GM18951 (cell line): ENCODE measurements around the gene TMED1.
"Not testable (repeated sequence)": the region's sequence is repeated elsewhere in the genome, so short reads cannot be mapped to it uniquely, and the experiment has no call there.

Source experiments
- POLR2A ChIP-seq: IDR thresholded peaks from 4 replicates; pipeline ENCODE4 v1.6.1; 2011; ENCODE audit warnings: mild to moderate bottlenecking; ENCODE audit not compliant: insufficient read length, insufficient read depth; ENCODE audit errors: extremely low read depth
- in situ Hi-C: fragments of 300-500 bp; cut with MboI; formaldehyde crosslinking; loops from one replicate; pipeline ENCODE4 v1.12.0; 2022; ENCODE audit warnings: low sequenced_read_pairs, mixed read lengths, inconsistent platforms; ENCODE audit not compliant: unreplicated experiment

TMED1 gene, protein sequence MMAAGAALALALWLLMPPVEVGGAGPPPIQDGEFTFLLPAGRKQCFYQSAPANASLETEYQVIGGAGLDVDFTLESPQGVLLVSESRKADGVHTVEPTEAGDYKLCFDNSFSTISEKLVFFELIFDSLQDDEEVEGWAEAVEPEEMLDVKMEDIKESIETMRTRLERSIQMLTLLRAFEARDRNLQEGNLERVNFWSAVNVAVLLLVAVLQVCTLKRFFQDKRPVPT

DNA sequence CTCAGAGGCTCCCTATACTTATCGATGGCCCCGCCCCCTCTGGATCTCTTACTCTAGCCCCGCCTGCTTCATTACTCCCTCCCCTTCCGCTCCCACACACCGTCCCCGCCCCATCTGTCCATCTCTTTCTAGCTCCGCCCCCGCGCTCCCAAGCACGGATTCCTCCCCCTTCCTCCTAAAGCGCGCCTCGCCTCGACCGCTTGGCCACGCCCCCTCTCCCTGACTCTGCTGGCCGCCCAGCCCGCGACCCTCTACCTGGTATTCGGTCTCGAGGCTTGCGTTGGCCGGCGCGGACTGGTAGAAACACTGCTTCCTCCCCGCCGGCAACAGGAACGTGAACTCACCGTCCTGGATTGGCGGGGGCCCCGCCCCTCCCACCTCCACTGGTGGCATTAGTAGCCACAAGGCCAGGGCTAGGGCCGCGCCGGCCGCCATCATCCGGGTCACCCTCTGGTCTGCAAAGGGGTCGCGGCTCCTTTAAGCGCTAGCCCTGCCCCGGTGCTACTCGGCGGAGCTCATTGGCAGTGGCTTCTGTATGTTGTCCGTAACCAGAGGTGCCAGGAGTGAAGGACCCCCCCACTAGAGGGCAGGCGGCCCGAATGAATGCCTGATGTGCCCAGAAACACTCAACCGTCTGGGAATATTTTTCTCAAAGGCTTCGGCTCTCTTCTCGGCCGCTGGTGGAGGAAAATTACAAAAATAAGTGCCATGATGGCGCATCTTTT, at the start of gene TMED1:
TSS of gene TMED1 (minus strand) at position 459 of the 725 bp plus-strand sequence. CDS start at position 438, 21 bp downstream.
- TF ChIP-seq POLR2A, result peak; percentile 67
- in situ Hi-C loops, result no loop called here

DNA sequence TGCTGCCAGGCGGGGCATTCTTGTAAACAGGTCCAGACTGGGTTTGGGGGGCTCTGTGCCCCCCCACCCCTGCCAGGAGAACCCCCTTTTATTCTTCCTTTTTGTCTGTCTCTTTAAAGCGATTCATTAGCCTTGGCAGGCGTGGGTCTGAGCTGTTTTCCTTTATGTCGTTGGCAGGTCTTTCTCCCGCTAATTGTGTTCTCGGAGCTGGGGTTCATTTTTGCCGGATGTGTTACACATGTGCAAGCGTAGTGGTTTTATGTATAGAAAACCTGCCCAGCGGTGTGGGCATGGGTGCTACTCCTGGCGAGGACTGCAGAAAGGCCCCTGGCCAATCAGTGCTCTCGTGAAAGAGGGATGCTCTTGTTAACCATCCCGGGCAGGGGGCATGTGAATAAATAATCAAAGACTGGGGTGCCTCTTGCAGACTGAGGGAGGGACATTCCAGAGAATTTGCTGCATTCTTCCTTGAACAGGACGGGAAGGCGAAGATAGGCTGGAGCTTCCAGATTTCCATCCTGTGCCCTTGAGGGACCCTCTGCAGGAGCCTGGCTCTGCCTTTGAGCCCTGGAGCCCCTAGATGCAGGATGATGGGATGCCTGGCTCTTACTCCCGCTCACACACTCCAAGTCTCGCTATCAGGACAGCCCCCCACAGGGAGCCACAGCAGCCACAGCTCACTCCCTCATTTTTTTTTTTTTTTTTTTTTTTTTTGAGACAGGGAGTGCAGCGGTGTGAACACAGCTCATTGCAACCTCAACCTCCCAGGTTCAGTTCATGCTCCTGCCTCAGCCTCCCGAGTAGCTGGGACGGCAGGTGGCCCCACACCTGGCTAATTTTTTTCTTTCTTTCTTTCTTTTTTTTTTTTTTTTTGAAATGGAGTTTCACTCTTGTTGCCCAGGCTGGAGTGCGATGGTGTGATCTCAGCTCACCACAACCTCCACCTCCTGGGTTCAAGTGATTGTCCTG, 49.5 kb upstream of the TMED1 start:
- no peak for TF ChIP-seq POLR2A
- in situ Hi-C loops, result no loop called here

DNA sequence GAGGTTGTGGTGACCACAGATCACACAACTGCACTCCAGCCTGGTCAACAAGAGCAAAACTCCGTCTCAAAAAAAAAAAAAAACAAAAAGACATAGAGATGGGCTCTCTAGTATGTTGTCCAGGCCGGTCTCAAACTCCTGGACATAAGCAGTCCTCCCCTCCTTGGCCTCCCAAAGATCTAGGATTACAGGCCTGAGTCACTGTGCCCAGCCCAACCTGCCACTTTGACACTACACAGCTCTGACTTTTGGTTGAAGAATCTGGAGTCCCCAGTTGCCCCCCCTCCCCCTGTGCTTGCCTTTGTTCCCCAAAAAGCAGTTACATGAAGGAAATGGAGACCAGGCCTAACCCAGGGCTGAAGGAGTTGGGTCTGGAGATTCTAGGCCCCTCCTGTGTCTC, 48.3 kb upstream of the TMED1 start:
- no peak for TF ChIP-seq POLR2A
- in situ Hi-C loops, result no loop called here

DNA sequence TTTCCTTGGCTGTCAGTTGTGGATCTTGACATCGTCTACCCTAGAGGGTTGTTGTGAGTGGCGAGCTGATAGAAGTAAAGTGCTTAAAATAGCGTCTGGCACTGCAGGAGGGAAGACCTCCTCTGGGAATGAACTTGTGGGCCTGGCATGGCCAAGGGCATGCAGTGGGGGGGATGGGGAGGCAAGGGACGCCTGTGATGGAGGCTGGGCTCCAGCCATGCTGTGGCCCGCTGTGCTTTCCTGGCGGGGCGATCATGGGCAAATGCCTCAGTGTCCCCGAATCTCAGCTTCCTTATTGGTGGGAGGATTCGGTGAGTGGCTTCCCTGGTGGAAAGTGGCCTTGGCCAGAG, 46.1 kb upstream of the TMED1 start:
- no peak for TF ChIP-seq POLR2A
- in situ Hi-C loops, result no loop called here

DNA sequence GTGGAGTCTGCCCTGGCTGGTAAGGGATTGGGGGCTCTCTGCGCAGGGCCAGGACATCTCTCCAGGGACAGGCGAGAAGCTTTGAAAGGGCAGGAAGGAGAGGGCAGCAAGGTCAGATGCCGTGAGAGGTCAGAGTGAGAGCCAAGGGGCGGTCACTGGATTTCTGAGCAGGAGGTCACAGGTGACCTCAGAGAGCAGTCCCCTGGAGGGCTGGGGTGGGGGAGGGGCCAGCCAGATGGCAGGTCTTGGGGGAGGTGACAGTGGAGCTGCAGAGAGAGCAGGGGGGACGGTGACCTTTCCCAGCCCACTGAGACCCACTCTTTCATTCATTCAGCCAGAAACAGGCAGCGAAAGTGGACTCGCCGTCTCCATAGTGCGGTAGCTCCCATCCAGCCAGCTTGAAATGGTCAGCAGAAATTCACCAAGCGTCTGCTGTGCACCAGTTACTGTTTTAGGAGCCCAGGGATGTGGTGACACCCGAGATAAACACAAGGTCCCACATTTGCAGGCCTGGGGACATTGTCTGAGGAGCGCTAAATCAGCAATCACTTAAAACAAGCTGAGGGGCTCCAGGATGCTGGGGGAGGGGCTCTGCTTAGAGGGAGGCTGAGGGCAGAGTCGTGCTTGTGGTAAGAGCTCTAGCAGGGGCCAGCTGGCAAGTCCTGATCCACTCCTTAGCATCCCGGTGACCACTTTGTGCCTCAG, 45.5 kb upstream of the TMED1 start:
- in situ Hi-C loops, result no loop called here
- no peak for TF ChIP-seq POLR2A

DNA sequence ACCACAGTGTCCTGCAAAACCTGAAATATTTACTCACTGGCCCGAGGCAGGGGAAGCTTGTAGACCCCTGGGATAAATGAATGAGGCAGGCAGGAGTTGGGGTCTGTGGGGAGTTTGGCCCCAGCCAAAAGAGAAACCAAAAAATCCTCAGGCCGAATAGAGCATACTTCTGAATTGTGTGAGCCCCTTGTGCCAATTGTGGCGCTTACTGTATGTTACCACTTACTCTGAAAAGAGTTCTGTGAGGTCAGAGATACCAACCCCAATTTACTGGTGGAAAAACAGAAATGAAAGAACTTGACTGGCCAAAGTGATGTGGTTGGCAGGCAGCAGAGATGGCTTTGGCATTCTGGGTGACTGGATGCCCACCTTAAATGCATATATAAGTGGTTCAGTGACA, 42.2 kb upstream of the TMED1 start:
- TF ChIP-seq POLR2A, result no peak
- in situ Hi-C loops, result no loop called here

DNA sequence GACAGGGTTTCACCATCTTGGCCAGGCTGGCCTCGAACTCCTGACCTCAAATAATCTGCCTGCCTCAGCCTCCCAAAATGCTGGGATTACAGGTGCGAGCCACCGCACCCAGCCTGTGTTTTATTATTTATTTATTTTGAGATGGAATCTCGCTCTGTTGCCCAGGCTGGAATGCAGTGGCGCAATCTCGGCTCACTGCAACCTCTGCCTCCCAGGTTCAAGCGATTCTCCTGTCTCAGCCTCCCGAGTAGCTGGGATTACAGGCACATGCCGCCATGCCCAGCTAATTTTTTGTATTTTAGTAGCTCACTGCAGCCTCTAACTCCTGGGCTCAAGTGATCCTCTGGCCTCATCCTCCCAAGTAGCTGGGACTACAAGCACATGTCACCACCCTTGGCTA, 41.6 kb upstream of the TMED1 start:
- in situ Hi-C loops, result not testable (repeated sequence)

DNA sequence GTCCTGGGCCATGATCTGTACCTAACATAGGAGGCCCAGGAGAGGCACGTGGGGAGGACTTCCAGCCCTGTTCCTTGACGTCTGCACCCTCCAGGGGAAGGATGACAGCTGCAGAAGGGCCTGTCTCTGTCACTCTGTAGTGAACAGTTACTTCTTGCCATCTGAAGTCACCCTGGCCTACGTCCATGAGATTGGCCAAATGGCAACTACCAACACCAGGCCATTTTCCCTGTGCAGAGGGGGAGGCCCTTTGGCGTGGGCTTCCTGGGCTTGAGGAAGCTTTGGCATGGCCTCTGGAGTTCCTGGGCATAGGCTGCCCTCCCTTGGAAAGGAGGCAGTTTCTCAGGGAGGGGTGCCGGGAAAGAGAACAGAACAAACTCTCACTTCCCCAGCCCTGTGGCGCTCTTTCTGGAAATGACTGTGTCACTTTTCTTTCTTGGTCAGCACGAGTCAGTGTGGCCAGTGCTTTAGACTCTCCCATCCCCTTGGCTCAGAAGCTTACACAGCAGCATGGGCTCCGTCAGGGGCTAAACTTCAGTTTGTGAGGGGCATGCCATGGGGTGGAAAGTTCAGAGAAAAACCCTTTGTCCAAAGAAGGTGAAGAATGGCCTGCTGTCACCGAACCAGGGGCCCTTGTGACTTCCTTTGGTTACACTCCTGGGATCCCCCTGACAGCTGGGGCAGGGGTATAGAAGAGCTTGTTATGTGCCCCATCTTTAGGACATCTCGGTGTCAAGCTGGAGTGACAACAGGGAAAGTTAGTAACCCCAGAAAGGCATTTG, 40.6 kb upstream of the TMED1 start:
- TF ChIP-seq POLR2A, result no peak
- in situ Hi-C loops, result no loop called here

DNA sequence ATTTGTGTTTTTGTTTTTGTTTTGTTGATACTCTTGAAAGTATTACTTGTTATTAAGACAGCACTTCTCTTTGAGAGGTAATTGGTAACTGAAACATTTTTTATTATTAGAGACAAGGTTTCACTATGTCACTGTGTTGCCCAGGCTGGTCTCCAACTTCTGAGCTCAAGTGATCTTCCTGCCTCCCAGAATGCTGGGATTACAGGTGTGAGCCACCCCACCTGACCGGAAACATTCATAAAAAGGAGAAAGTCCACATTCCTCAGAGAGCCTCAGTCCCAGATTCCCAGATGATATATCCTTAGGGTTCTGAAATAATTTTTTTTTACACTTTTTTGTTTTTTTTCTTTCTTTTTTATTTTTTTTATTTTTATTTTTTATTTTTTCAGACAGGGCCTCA, 38.0 kb upstream of the TMED1 start:
- in situ Hi-C loops, result no loop called here
- TF ChIP-seq POLR2A, result no peak

DNA sequence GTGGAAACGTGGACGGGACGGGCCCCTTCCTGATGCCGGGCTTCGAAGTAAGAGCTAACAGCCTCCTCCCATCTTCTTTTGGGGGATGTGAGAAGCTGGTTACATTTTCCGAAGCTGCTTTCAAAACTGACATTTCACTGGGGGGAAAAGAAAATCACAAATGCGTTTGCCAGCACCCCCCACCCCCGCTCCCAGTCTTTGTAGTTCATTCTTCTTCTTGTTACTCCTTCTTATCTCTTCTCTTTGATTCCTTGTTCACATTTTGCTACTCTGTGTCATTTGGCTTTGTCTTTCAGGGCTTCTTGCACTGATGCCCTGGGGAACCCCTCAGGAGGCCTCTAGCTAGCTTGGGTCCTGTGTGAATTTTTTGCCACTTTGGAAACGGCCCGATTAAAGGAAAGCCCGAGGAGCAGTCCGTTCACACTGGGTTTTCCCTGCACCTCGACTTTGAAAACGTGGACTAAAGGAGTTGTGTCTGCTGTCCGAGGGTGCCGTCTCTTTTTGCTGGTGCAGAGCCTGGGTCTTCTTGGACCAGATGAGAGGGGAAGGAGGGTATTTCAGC, 36.6 kb upstream of the TMED1 start:
- in situ Hi-C loops, result no loop called here
- no peak for TF ChIP-seq POLR2A

DNA sequence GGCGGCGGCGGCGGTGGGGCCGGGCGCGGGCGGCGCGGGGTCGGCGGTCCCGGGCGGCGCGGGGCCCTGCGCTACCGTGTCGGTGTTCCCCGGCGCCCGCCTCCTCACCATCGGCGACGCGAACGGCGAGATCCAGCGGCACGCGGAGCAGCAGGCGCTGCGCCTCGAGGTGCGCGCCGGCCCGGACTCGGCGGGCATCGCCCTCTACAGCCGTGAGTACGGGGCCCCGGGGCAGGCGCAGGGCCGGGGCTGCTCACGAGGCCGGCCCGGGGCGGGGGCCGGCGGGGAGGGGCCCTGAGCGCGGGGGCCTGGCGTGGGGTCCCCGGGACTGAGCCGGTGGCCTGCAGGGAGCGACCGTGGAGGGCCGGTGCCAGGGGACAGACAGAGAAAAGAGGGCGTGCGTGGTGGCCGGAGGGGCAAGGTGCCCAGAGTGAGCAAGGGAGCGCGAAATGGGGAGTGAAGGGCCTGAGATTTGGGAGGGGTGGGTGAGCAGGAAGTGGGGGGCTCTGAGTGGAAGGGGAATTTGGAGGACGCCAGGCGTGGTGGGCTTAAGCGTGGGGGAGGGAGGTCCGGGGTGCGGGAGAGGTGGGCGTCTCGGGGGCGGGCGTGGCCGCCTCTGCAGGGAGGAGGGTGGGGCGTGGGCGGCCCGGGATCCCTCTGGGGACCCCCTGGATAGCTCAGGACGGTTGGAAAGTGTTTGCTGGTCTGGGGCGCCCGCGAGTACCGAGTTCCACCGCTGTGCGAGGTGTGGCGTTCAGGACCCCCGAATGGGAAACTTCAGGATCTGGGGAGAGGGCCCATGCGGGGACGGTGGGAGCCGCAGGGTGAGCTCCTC, 35.9 kb upstream of the TMED1 start:
- TF ChIP-seq POLR2A, result peak; percentile 18
- in situ Hi-C loops, result no loop called here
